ENCODE results near the gene DCAF10.

DNA sequence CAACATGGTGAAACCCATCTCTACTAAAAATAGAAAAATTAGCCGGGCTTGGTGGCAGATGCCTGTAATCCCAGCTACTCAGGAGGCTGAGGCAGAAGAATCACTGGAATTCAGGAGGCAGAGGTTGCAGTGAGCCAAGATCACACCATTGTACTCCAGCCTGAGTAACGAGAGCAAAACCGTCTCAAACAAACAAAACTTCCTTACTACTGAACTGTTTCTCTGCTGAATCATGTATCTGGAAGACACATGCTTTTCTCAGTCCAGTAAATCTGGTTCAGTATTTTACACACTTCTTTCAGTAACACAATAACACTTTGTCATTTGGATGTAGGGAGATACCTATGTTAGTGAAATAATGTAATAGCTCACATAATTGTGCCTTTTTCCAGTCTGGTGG lies 39.1 kb upstream of the DCAF10 start:
- TF ChIP-seq, protein P1, sequence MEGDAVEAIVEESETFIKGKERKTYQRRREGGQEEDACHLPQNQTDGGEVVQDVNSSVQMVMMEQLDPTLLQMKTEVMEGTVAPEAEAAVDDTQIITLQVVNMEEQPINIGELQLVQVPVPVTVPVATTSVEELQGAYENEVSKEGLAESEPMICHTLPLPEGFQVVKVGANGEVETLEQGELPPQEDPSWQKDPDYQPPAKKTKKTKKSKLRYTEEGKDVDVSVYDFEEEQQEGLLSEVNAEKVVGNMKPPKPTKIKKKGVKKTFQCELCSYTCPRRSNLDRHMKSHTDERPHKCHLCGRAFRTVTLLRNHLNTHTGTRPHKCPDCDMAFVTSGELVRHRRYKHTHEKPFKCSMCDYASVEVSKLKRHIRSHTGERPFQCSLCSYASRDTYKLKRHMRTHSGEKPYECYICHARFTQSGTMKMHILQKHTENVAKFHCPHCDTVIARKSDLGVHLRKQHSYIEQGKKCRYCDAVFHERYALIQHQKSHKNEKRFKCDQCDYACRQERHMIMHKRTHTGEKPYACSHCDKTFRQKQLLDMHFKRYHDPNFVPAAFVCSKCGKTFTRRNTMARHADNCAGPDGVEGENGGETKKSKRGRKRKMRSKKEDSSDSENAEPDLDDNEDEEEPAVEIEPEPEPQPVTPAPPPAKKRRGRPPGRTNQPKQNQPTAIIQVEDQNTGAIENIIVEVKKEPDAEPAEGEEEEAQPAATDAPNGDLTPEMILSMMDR (conservative IDR thresholded peaks at IDR 0.05; ENCODE audit: low read length), result no peak
- TF ChIP-seq EZH2phosphoT487 (IDR thresholded peaks at IDR 0.05; ENCODE audit: borderline replicate concordance, low read depth, low read length), result no peak

Measured in OCI-LY7 (cell line).